Hematopoietic multipotent progenitor cell treated with erythropoietin and hydrocortisone succinate and interleukin-3 and kit ligand, for 6 days (in vitro differentiated cells): ENCODE data around the gene WFDC10A.
"Not testable (repeated sequence)": the region's sequence is repeated elsewhere in the genome, so short reads cannot be mapped to it uniquely, and the experiment has no call there.

Source experiments
- DNase-seq: peaks from one replicate; pipeline ENCODE4 v3.0.0-alpha.2; 2015

Gene WFDC10A

GRCh38 chr20:45649312-45649863 lies 19.8 kb downstream of the WFDC10A start:
- DNase-seq: no peak

GRCh38 chr20:45651726-45652125 lies 22.2 kb downstream of the WFDC10A start:
- not testable (repeated sequence) for DNase-seq

- DNase-seq: not testable (repeated sequence)
Observed at GRCh38 chr20:45657038-45657437, 27.5 kb downstream of the WFDC10A start.

DNA sequence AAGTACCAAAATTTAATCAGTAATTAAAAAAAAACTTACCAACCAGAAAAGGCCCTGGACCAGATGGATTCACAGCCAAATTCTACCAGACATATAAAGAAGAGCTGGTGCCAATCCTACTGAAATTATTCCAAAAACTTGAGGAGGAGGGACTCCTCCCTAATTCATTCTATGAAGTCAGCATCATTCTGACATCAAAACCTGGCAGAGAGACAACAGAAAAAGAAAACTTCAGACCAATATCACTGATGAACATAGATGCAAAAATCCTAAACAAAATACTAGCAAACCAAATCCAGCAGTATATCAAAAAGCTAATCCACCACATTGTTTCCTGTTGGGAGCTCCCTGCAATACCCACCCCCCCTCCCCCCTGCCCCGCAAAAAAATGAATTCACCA lies 40.6 kb downstream of the WFDC10A start, which contains the start of gene WFDC11:
WFDC11 (minus strand) TSS at position 101 of the 400 bp plus-strand sequence. CDS start 19,639 bp downstream, outside the sequence.
- no peak for DNase-seq

- DNase-seq: no peak
Observed at GRCh38 chr20:45672765-45673164, 43.2 kb downstream of the WFDC10A start.

DNA sequence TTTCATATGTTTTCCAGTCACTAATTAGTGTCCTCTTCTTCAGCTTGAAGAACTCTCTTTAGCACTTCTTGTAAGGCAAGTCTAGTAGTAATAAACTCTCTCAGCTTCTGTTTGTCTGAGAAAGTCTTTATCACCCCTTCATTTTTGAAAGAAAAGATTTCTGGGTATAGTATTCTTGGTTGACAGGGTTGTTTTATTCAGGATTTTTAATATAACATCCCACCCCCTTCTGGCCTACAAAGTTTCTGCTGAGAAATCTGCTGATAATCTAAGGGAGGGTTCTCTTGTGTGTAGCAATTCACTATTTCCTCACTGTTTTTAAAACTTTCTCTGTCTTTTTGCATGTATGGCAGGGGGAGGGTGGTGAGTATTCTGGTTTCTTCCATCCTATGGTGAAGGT lies 50.1 kb downstream of the WFDC10A start:
- DNase-seq: no peak
